Left ventricle myocardium inferior (tissue), 1 donor: ENCODE results near the gene MRPS27. TPM values are rescaled to one million over a fixed set of nuclear protein-coding genes. Genes with fewer than 3 reads are reported as not detected.

Experiments
- DNase-seq: peaks from one replicate; pipeline ENCODE4 v3.0.0-alpha.2; 2020
- H3K27ac ChIP-seq: fragments of 200-600 bp; replicated peaks from 2 replicates; pipeline ENCODE4 v1.8.0; 2021
- H3K27me3 ChIP-seq: fragments of 200-600 bp; 2 replicates; pipeline ENCODE4 v1.8.0; 2021; ENCODE audit warnings: low read depth
- H3K36me3 ChIP-seq: fragments of 200-600 bp; 2 replicates; pipeline ENCODE4 v1.8.0; 2021
- H3K4me1 ChIP-seq: fragments of 200-600 bp; 2 replicates; pipeline ENCODE4 v1.8.0; 2021
- H3K4me3 ChIP-seq: fragments of 200-600 bp; 2 replicates; pipeline ENCODE4 v1.8.0; 2021; ENCODE audit warnings: mild to moderate bottlenecking, moderate library complexity
- H3K9me3 ChIP-seq: fragments of 200-600 bp; replicated peaks from 2 replicates; pipeline ENCODE4 v1.8.0; 2021
- intact Hi-C: fragments of 100-400 bp; cut with micrococcal nuclease; formaldehyde crosslinking; loops from one replicate; pipeline ENCODE4 v1.11.0; 2022
- total RNA-seq: library from RNA; stranded (reverse); fragmentation: NEBNext Ultra II Directional; extraction: Animal tissue kit (Norgen Biotek cat#: 25700); gene quantifications from one replicate; pipeline ENCODE4 v1.2.1, GENCODE V29; 2021
- TF ChIP-seq, protein P1 (sequence below): fragments of 200-600 bp; IDR thresholded peaks from 2 replicates; pipeline ENCODE4 v1.8.0; 2021; ENCODE audit warnings: antibody characterized with exemption, mild to moderate bottlenecking, borderline replicate concordance
- donor health status: DM: no; HTN: yes; CAD: no; lungs with severe emphysema.

MRPS27 gene
- total RNA-seq, 1 donor from 2014 or later: 72.0 TPM

DNA sequence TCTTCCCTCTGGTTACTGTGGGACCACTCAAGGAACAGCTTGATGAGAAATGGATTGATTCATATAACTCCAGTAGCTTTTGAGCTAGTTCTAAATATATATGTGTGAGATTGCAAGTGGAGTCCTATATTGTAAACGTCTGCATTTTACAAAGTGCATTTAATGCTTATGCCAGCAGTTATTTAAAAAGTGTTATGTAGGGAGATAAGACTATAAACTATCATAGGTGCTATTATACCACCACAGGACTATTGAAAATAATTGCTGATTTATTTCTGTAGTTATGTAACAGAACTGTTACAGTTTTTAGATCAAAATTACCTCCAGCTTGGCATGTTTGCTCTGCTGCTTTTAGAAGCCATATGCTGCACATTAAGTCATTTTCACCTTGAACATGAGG is 36.3 kb upstream of the MRPS27 start:
- H3K4me3 ChIP-seq: no peak overlapping the region
- no peaks in the 10 kb centered on the region for H3K9me3 ChIP-seq
- TF ChIP-seq, protein P1, sequence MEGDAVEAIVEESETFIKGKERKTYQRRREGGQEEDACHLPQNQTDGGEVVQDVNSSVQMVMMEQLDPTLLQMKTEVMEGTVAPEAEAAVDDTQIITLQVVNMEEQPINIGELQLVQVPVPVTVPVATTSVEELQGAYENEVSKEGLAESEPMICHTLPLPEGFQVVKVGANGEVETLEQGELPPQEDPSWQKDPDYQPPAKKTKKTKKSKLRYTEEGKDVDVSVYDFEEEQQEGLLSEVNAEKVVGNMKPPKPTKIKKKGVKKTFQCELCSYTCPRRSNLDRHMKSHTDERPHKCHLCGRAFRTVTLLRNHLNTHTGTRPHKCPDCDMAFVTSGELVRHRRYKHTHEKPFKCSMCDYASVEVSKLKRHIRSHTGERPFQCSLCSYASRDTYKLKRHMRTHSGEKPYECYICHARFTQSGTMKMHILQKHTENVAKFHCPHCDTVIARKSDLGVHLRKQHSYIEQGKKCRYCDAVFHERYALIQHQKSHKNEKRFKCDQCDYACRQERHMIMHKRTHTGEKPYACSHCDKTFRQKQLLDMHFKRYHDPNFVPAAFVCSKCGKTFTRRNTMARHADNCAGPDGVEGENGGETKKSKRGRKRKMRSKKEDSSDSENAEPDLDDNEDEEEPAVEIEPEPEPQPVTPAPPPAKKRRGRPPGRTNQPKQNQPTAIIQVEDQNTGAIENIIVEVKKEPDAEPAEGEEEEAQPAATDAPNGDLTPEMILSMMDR: no peak
- no peaks in the 10 kb centered on the region for H3K27me3 ChIP-seq
- H3K27ac ChIP-seq: no peak overlapping the region
- no peaks in the 10 kb centered on the region for H3K4me1 ChIP-seq
- peaks cover 34% of the 10 kb centered on the region for H3K36me3 ChIP-seq
- no peak for DNase-seq
- intact Hi-C loops: no loop called here

DNA sequence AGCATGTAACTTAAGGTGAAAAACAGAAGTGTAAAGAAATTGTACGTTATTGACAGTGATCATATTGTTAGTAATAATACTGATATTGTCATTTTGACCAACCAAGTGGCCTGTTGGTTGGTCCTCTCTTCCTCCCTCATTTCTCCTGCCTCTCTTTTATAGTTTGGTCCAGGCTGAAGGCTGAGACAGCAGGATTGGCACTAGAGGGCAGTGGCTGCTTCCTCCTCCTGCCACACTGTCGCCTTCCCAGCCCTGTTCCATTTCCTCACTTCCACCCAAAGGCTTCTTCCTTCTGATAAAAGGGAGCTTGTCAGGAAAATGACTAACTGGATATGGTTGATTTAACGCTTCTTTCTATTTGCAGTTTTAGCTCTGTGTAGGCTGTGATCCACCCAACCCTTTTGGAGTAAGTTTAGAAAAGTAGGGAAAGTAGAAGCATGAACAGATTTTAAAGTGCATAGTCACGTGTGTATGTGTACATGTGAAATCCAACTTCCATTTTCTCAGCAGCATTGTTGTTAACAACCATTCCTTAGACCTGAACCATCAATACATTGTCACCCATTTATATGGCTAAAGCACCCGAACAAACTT is 35.8 kb upstream of the MRPS27 start:
- no peaks in the 10 kb centered on the region for H3K27me3 ChIP-seq
- DNase-seq: peak; percentile 23
- H3K27ac ChIP-seq: no peak overlapping the region
- H3K4me1 ChIP-seq: no peaks in the 10 kb centered on the region
- peaks cover 28% of the 10 kb centered on the region for H3K36me3 ChIP-seq
- TF ChIP-seq, protein P1: peak; percentile 67
- no peak overlapping the region for H3K4me3 ChIP-seq
- no peaks in the 10 kb centered on the region for H3K9me3 ChIP-seq
- intact Hi-C loops: no loop called here

GRCh38 chr5:72353046-72353445 is 33.0 kb upstream of the MRPS27 start:
- TF ChIP-seq, protein P1: no peak
- H3K36me3 ChIP-seq: peaks cover 2% of the 10 kb centered on the region
- no peak overlapping the region for H3K4me3 ChIP-seq
- no peaks in the 10 kb centered on the region for H3K4me1 ChIP-seq
- intact Hi-C loops: no loop called here
- no peaks in the 10 kb centered on the region for H3K27me3 ChIP-seq
- H3K9me3 ChIP-seq: no peaks in the 10 kb centered on the region
- no peak overlapping the region for H3K27ac ChIP-seq
- DNase-seq: no peak

GRCh38 chr5:72352616-72353015 is 32.6 kb upstream of the MRPS27 start:
- Histone ChIP-seq H3K36me3 (peaks cover under 1% of the 10 kb centered on the region), H3K27me3 (no peaks in the 10 kb centered on the region), H3K4me3 (no peak overlapping the region), H3K4me1 (no peaks in the 10 kb centered on the region), H3K9me3 (no peaks in the 10 kb centered on the region), H3K27ac (no peak overlapping the region)
- intact Hi-C loops: no loop called here
- no peak for DNase-seq
- TF ChIP-seq, protein P1: no peak

GRCh38 chr5:72351376-72351775 is 31.3 kb upstream of the MRPS27 start:
- peaks cover 10% of the 10 kb centered on the region for H3K36me3 ChIP-seq
- intact Hi-C loops: no loop called here
- no peak for DNase-seq
- H3K27me3 ChIP-seq: no peaks in the 10 kb centered on the region
- no peak overlapping the region for H3K27ac ChIP-seq
- TF ChIP-seq, protein P1: no peak
- H3K4me3 ChIP-seq: no peak overlapping the region
- no peaks in the 10 kb centered on the region for H3K9me3 ChIP-seq
- H3K4me1 ChIP-seq: no peaks in the 10 kb centered on the region
